BJ (cell line): ENCODE measurements around the gene SEZ6L. TPM values are rescaled to one million over a fixed set of nuclear protein-coding genes. Genes with fewer than 3 reads are reported as not detected.

Experiments used
- CTCF ChIA-PET: fragments of 350-600 bp; formaldehyde crosslinking; extraction: SDS; loops from one replicate; lab custom pipeline; 2021; ENCODE audit warnings: antibody characterized with exemption, inconsistent platforms; lab: Yijun Ruan, JAX
- POLR2A ChIA-PET: fragments of 300-600 bp; sonication (Branson Sonifier 250); formaldehyde crosslinking; extraction: SDS; loops from one replicate; lab custom pipeline; 2021; ENCODE audit warnings: antibody characterized with exemption; lab: Charles Lee
- DNase-seq: peaks from one replicate; pipeline ENCODE4 v3.0.0-alpha.2; 2011; ENCODE audit warnings: low read depth
- H3K27me3 ChIP-seq: 2 replicates; pipeline ENCODE4 v1.6.0; 2011; ENCODE audit warnings: low read length; ENCODE audit not compliant: control insufficient read depth, insufficient read depth
- H3K36me3 ChIP-seq: 2 replicates; pipeline ENCODE4 v1.5.1; 2011; ENCODE audit warnings: low read length; ENCODE audit not compliant: control insufficient read depth, insufficient read depth
- H3K4me3 ChIP-seq: 2 replicates; pipeline ENCODE4 v1.5.1; 2011; ENCODE audit warnings: low read depth, mild to moderate bottlenecking, control low read depth, low read length
- CTCF ChIP-seq: IDR thresholded peaks from 2 replicates; pipeline ENCODE4 v1.5.1; 2011; ENCODE audit warnings: low read depth, mild to moderate bottlenecking, control low read depth, inconsistent platforms, low read length, moderate library complexity; ENCODE audit not compliant: insufficient read depth
- polyA plus RNA-seq: library from polyadenylated mRNA; depleted of rRNA; stranded (reverse); fragments of >200 nt; gene quantifications from 2 replicates; pipeline ENCODE4 v1.2.3, GENCODE V29; 2011
- small RNA-seq: library from RNA; depleted of rRNA; stranded (forward); fragments of <200 nt; gene quantifications from one replicate; pipeline ENCODE3, GENCODE V24; 2012; ENCODE audit warnings: low replicate concordance, low read depth; ENCODE audit not compliant: insufficient read length

Gene SEZ6L
- polyA plus RNA-seq, 1 experiment = 0.04 TPM

- ChIA-PET POLR2A (no interaction called here), CTCF (interaction anchor here (3.7 kb wide), 1 partner anchor 28 kb away, joined by 23 read pairs; no protein-coding TSS in a partner anchor)
- DNase-seq = no peak
- TF ChIP-seq CTCF = no peak
- Histone ChIP-seq H3K4me3 (no peak overlapping the region), H3K36me3 (no peaks in the 10 kb centered on the region), H3K27me3 (no peaks in the 10 kb centered on the region)
Observed at GRCh38 chr22:26432619-26433311, 263.5 kb downstream of the SEZ6L start.

Small RNA genes lying within 50 kb of the gene (small RNA-seq; reads per million reads assigned to genes)
- gene RNA5SP495 = not detected
